ENCODE data around the gene LAPTM4A. TPM values are rescaled to one million over a fixed set of nuclear protein-coding genes. Genes with fewer than 3 reads are reported as not detected.

Gene LAPTM4A
- total and polyA plus RNA-seq, 10 of the 15 experiments (the other 5 are each of a cell fraction or from before 2014, with no cell fraction given): 17.8 to 107 (median 45.8) TPM

DNA sequence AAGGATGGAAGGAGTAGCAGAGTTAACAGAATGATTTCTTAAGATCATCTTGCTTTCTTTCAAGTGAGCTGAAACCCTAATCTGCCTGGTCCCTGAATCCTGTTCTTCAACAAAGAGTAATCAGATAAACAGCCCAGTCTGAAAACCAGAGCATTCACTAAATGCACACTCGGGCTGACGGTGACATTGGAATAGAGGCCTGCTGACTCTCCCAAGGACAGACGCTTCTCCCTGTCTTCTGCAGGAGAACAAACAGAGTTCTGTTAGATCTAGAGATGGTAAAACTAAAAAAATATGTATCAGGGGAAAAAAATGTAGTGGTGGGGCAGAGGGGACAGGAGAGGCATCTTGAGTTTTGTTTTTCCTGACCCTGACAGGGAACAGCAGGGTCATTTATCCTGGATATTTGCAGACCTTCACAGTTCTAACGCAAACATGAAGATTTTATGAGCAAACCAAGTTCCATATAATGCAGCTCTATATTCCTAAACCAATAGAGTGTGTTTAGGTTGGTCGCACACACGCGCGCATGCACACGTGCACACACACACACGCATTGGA lies 46.3 kb downstream of the LAPTM4A start:
- SMC1A ChIA-PET (ENCODE audit: uncharacterized antibody, unreplicated experiment): no interaction called here
- 63% methylated on average over 10 of the region's 10 CpGs for WGBS (ENCODE audit: insufficient coverage, insufficient replicate concordance, low lambda C conversion rate, missing lambda C conversion rate)
- Histone ChIP-seq H3K27ac (ENCODE audit: control insufficient read depth, insufficient read depth) (no peak overlapping the region), H3K4me1 (ENCODE audit: control insufficient read depth, insufficient read depth, low read length) (no peaks in the 10 kb centered on the region), H3K27me3 (replicated peaks in 1 of 2; ENCODE audit: control insufficient read depth in 2 of 2, insufficient read depth in 2 of 2, low read length in 1 of 2) (peaks cover 2 to 6% of the 10 kb centered on the region in 2 experiments; a peak in 3 of 4 replicates), H3K4me2 (ENCODE audit: control insufficient read depth, insufficient read depth) (no peak overlapping the region), H3K4me3 (no peak overlapping the region), H3K36me3 (ENCODE audit: control insufficient read depth in 2 of 2, insufficient read depth in 2 of 2, low read length in 1 of 2) (no peaks in the 10 kb centered on the region), H2AFZ (ENCODE audit: control insufficient read depth, low read depth, low read length) (no peak overlapping the region), H3K9ac (ENCODE audit: control insufficient read depth, insufficient read depth, low read length) (no peak overlapping the region), H3K9me3 (replicated peaks; ENCODE audit: control insufficient read depth, insufficient read depth, low read length) (no peaks in the 10 kb centered on the region), H4K20me1 (ENCODE audit: control insufficient read depth, insufficient read depth) (no peaks in the 10 kb centered on the region), H3K79me2 (ENCODE audit: control insufficient read depth, insufficient read depth, low read length) (no peaks in the 10 kb centered on the region)
- intact Hi-C loops (cut with micrococcal nuclease; ENCODE audit: unreplicated experiment) (no loop called here), in situ Hi-C loops (cut with MboI) (no loop called here)
- RAD21 ChIA-PET (ENCODE audit: unreplicated experiment): no interaction called here
- BruUV-seq (replicated peaks): no TSS peak
- DNase-seq (ENCODE audit: low read depth, low spot score) (no peak), ATAC-seq (no peak), FAIRE-seq (no peak)
- no peak for TF ChIP-seq IKZF2 (IDR thresholded peaks at IDR 0.05)
- TF ChIP-seq CBFB (IDR thresholded peaks at IDR 0.05; ENCODE audit: low read depth): no peak
- TF ChIP-seq FOS (IDR thresholded peaks at IDR 0.05; ENCODE audit: borderline replicate concordance, extremely low read depth, insufficient read length): no peak
- CTCF ChIA-PET: interaction anchor here (1.0 kb wide), 1 partner anchor 11 kb away, joined by 4 read pairs; no protein-coding TSS in a partner anchor
- POLR2A ChIA-PET: no interaction called here

DNA sequence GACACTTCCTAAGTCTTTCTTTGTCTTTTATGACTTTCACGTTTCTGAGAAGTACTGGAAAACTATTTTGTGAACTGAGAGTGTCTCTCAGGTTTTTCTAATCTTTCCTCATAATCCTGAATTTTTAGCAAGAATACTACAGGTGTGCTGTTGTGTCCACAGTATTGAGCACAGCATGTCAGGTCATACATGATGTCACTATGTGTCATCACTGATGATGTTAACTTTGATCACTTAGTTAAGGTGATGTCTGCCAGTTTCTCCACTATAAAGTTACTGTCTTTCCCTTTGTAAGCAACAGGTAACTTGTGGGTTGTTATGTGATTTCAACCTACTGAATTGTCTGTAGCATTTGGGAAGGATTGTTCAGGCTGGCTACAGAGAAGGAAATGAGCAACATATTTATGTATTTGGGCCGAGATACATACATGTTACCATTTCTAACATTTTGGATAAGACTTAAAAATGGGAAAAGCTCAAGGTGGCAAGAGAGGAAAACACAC lies 50.0 kb downstream of the LAPTM4A start:
- no peak overlapping the region for H3K4me2 ChIP-seq (ENCODE audit: control insufficient read depth, insufficient read depth)
- SMC1A ChIA-PET (ENCODE audit: uncharacterized antibody, unreplicated experiment): interaction anchor here (0.9 to 1.4 kb wide), 3 partner anchors 14 to 104 kb away, joined by 3 to 5 read pairs (median 3); no protein-coding TSS in a partner anchor
- no peaks in the 10 kb centered on the region for H3K79me2 ChIP-seq (ENCODE audit: control insufficient read depth, insufficient read depth, low read length)
- in situ Hi-C loops (cut with MboI) (no loop called here), intact Hi-C loops (cut with micrococcal nuclease; ENCODE audit: unreplicated experiment) (no loop called here)
- H3K27me3 ChIP-seq (replicated peaks in 1 of 2; ENCODE audit: control insufficient read depth in 2 of 2, insufficient read depth in 2 of 2, low read length in 1 of 2): peaks cover 2 to 6% of the 10 kb centered on the region in 2 experiments; a peak in 3 of 4 replicates
- DNase-seq (ENCODE audit: low read depth, low spot score): no peak
- WGBS (ENCODE audit: insufficient coverage, insufficient replicate concordance, low lambda C conversion rate, missing lambda C conversion rate): 0% methylated on average over 2 of the region's 2 CpGs
- no peaks in the 10 kb centered on the region for H3K4me1 ChIP-seq (ENCODE audit: control insufficient read depth, insufficient read depth, low read length)
- H3K27ac ChIP-seq (ENCODE audit: control insufficient read depth, insufficient read depth): no peak overlapping the region
- POLR2A ChIA-PET: no interaction called here
- H3K4me3 ChIP-seq: no peak overlapping the region
- H4K20me1 ChIP-seq (ENCODE audit: control insufficient read depth, insufficient read depth): no peaks in the 10 kb centered on the region
- RAD21 ChIA-PET (ENCODE audit: unreplicated experiment): no interaction called here
- H3K9me3 ChIP-seq (replicated peaks; ENCODE audit: control insufficient read depth, insufficient read depth, low read length): no peaks in the 10 kb centered on the region
- TF ChIP-seq IKZF2 (IDR thresholded peaks at IDR 0.05) (no peak), NR2F1 (conservative IDR thresholded peaks at IDR 0.05) (no peak), MTA3 (IDR thresholded peaks at IDR 0.05; ENCODE audit: borderline replicate concordance, low read length) (no peak), IRF4 (IDR thresholded peaks at IDR 0.05; ENCODE audit: low read depth, low read length) (no peak), ZZZ3 (IDR thresholded peaks at IDR 0.05; ENCODE audit: control insufficient read depth, insufficient read length, low read depth) (no peak), MYB (IDR thresholded peaks at IDR 0.05; ENCODE audit: borderline replicate concordance, low read depth, low read length) (no peak)
- TF ChIP-seq, protein P1, sequence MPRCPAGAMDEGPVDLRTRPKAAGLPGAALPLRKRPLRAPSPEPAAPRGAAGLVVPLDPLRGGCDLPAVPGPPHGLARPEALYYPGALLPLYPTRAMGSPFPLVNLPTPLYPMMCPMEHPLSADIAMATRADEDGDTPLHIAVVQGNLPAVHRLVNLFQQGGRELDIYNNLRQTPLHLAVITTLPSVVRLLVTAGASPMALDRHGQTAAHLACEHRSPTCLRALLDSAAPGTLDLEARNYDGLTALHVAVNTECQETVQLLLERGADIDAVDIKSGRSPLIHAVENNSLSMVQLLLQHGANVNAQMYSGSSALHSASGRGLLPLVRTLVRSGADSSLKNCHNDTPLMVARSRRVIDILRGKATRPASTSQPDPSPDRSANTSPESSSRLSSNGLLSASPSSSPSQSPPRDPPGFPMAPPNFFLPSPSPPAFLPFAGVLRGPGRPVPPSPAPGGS (IDR thresholded peaks at IDR 0.05; ENCODE audit: borderline replicate concordance, insufficient read depth, low read depth, low read length, poor library complexity, severe bottlenecking): no peak
- TF ChIP-seq, protein P2, sequence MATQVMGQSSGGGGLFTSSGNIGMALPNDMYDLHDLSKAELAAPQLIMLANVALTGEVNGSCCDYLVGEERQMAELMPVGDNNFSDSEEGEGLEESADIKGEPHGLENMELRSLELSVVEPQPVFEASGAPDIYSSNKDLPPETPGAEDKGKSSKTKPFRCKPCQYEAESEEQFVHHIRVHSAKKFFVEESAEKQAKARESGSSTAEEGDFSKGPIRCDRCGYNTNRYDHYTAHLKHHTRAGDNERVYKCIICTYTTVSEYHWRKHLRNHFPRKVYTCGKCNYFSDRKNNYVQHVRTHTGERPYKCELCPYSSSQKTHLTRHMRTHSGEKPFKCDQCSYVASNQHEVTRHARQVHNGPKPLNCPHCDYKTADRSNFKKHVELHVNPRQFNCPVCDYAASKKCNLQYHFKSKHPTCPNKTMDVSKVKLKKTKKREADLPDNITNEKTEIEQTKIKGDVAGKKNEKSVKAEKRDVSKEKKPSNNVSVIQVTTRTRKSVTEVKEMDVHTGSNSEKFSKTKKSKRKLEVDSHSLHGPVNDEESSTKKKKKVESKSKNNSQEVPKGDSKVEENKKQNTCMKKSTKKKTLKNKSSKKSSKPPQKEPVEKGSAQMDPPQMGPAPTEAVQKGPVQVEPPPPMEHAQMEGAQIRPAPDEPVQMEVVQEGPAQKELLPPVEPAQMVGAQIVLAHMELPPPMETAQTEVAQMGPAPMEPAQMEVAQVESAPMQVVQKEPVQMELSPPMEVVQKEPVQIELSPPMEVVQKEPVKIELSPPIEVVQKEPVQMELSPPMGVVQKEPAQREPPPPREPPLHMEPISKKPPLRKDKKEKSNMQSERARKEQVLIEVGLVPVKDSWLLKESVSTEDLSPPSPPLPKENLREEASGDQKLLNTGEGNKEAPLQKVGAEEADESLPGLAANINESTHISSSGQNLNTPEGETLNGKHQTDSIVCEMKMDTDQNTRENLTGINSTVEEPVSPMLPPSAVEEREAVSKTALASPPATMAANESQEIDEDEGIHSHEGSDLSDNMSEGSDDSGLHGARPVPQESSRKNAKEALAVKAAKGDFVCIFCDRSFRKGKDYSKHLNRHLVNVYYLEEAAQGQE (IDR thresholded peaks at IDR 0.05; ENCODE audit: low read depth, low read length): no peak
- H3K36me3 ChIP-seq (ENCODE audit: control insufficient read depth in 2 of 2, insufficient read depth in 2 of 2, low read length in 1 of 2): no peaks in the 10 kb centered on the region
- no peak for FAIRE-seq
- no TSS peak for BruUV-seq (replicated peaks)
- no peak for ATAC-seq
- CTCF ChIA-PET: interaction anchor here (0.9 to 1.7 kb wide), 4 partner anchors 14 to 93 kb away, joined by 3 to 12 read pairs (median 5); no protein-coding TSS in a partner anchor
- no peak overlapping the region for H3K9ac ChIP-seq (ENCODE audit: control insufficient read depth, insufficient read depth, low read length)
- no peak overlapping the region for H2AFZ ChIP-seq (ENCODE audit: control insufficient read depth, low read depth, low read length)
